DOHH2 (cell line): ENCODE results near the gene ESCO1.

ENCODE experiments used
- H3F3A ChIP-seq: fragments of 200-600 bp; sonication (generic), shearing (Covaris generic); 2 replicates; pipeline ENCODE4 v1.6.0; 2016; ENCODE audit warnings: antibody characterized with exemption, mild to moderate bottlenecking; ENCODE audit not compliant: control insufficient read depth, insufficient read depth
- H3K27ac ChIP-seq: fragments of 200-600 bp; sonication (generic); 2 replicates; pipeline ENCODE4 v1.5.1; 2014; ENCODE audit warnings: low read depth, mild to moderate bottlenecking, low read length, moderate library complexity
- H3K27me3 ChIP-seq: fragments of 200-600 bp; sonication (generic); 2 replicates; pipeline ENCODE4 v1.6.1; 2014; ENCODE audit warnings: mild to moderate bottlenecking, low read length, mixed read lengths; ENCODE audit not compliant: control insufficient read depth
- H3K36me3 ChIP-seq: fragments of 200-600 bp; sonication (generic); 2 replicates; pipeline ENCODE4 v1.6.1; 2014; ENCODE audit warnings: mild to moderate bottlenecking, low read length, moderate library complexity, mixed read lengths; ENCODE audit not compliant: control insufficient read depth
- H3K4me1 ChIP-seq: fragments of 200-600 bp; sonication (generic); 2 replicates; pipeline ENCODE4 v1.6.1; 2014; ENCODE audit warnings: mild to moderate bottlenecking, low read length, mixed read lengths; ENCODE audit not compliant: control insufficient read depth
- H3K4me2 ChIP-seq: fragments of 200-600 bp; sonication (generic); 2 replicates; pipeline ENCODE4 v1.6.0; 2014; ENCODE audit warnings: mild to moderate bottlenecking, low read length, moderate library complexity
- H3K4me3 ChIP-seq: fragments of 200-600 bp; sonication (generic); 2 replicates; pipeline ENCODE4 v1.5.1; 2014; ENCODE audit warnings: mild to moderate bottlenecking, low read length, mixed read lengths
- H3K79me2 ChIP-seq: fragments of 200-600 bp; sonication (generic); 2 replicates; pipeline ENCODE4 v1.6.1; 2014; ENCODE audit warnings: mild to moderate bottlenecking, low read length, mixed read lengths; ENCODE audit not compliant: control insufficient read depth
- H3K9me2 ChIP-seq: fragments of 200-600 bp; sonication (generic); replicated peaks from 2 replicates; pipeline ENCODE4 v1.6.1; 2014; ENCODE audit warnings: mild to moderate bottlenecking, low read length, mixed read lengths; ENCODE audit not compliant: control insufficient read depth
- H3K9me3 ChIP-seq: fragments of 200-600 bp; sonication (generic); 2 replicates; pipeline ENCODE4 v1.6.1; 2014; ENCODE audit warnings: antibody characterized with exemption, low read length, mixed read lengths; ENCODE audit not compliant: control insufficient read depth, insufficient read depth
- H4K20me1 ChIP-seq: fragments of 200-600 bp; sonication (generic); 2 replicates; pipeline ENCODE4 v1.6.0; 2014; ENCODE audit warnings: low read depth, mild to moderate bottlenecking, antibody characterized with exemption, low read length, moderate library complexity; ENCODE audit not compliant: control insufficient read depth, insufficient read depth
- CTCF ChIP-seq: fragments of 200-600 bp; sonication (generic); IDR thresholded peaks from one replicate; pipeline ENCODE4 v1.5.1; 2014; ENCODE audit warnings: antibody characterized with exemption, mild to moderate bottlenecking, low read depth, low read length; ENCODE audit not compliant: poor library complexity, severe bottlenecking
- EZH2phosphoT487 ChIP-seq: fragments of 200-600 bp; sonication (generic); IDR thresholded peaks from 2 replicates; pipeline ENCODE4 v1.6.1; 2017; ENCODE audit warnings: borderline replicate concordance, mild to moderate bottlenecking, antibody characterized with exemption, low read length, moderate library complexity, mixed read lengths

The ESCO1 gene

DNA sequence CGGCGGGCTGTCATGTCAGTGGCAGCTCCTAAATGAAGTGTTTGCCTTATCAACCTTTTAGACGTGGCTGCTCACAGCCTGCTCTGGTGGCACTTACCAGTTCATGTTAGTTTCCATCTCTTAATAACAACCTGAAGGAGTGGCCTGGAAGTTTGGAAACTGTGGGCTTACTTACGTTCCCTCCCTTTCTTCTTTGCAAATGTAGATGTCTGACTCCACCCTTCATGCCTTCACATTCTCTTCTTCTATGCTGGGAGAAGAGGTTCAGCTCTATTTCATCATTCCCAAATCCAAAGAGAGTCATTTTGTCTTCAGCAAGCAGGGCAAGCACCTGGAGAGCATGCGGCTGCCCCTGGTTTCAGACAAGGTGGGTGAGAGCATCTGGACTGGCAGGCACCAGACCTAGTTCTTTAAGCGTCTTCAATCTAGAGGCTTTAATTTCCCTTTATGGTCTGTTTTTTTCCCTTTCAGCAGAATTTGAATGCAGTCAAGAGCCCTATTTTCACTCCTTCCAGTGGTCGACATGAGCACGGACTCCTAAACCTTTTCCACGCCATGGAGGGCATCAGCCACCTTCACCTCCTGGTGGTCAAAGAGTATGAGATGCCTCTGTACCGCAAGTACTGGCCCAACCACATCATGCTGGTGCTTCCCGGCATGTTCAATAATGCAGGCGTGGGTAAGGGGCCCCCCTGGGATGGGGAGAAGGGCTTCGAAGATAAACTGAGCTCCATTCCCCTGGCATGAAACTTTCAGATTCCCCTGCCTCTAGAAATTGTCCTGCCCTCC lies 92.4 kb downstream of the ESCO1 start:
- H3K4me2 ChIP-seq, result no peak overlapping the region
- H3K79me2 ChIP-seq, result no peaks in the 10 kb centered on the region
- no peak overlapping the region for H3K4me3 ChIP-seq
- H3K9me3 ChIP-seq, result no peaks in the 10 kb centered on the region
- no peak overlapping the region for H3K27ac ChIP-seq
- no peak for TF ChIP-seq EZH2phosphoT487
- TF ChIP-seq CTCF, result no peak
- no peaks in the 10 kb centered on the region for H3K9me2 ChIP-seq
- no peaks in the 10 kb centered on the region for H3K36me3 ChIP-seq
- no peaks in the 10 kb centered on the region for H3K4me1 ChIP-seq
- no peaks in the 10 kb centered on the region for H3K27me3 ChIP-seq
- no peaks in the 10 kb centered on the region for H4K20me1 ChIP-seq
- H3F3A ChIP-seq, result no peaks in the 10 kb centered on the region

DNA sequence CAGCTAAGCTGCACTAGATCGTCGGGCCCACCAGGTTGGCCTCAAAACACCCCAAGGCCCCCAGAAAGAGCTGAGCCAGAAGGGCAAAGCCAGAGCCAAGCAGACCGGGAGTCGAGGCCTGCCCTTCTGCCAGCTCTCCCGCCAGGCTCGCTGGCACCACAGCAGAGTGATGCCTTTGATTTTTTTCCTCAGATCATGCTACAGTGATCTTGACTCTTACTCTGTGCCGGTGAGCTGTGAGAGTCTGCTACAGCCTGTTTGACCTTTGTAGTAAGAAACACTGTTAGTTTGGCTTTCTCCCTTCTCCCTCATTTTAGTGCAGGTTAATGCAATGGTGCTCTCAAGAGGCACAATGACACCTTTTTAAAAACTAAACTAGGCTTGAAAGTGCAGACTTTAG lies 97.8 kb downstream of the ESCO1 start:
- no peaks in the 10 kb centered on the region for H3F3A ChIP-seq
- no peaks in the 10 kb centered on the region for H3K9me3 ChIP-seq
- no peaks in the 10 kb centered on the region for H3K27me3 ChIP-seq
- no peak overlapping the region for H3K4me3 ChIP-seq
- H3K27ac ChIP-seq, result no peak overlapping the region
- no peaks in the 10 kb centered on the region for H3K9me2 ChIP-seq
- H3K79me2 ChIP-seq, result no peaks in the 10 kb centered on the region
- TF ChIP-seq CTCF, result no peak
- no peak for TF ChIP-seq EZH2phosphoT487
- H3K36me3 ChIP-seq, result no peaks in the 10 kb centered on the region
- H3K4me1 ChIP-seq, result no peaks in the 10 kb centered on the region
- no peaks in the 10 kb centered on the region for H4K20me1 ChIP-seq
- H3K4me2 ChIP-seq, result no peak overlapping the region

DNA sequence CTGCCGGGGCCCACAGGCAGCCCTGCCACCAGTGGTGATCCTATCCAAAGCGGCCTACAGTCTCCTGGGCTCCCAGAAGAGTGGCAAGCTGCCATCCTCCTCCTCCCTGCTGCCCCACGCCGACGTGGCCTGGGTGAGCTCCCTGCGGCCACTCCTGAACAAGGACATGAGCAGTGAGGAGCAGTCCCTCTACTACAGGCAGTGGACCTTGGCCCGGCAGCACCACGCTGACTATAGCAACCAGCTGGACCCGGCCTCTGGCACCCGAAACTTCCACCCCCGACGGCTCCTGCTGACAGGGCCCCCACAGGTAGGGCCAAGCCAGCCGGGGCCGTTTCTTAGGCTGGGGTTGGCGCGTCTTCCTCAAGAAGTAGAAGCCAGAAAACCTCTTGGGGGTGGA lies 100.5 kb downstream of the ESCO1 start:
- TF ChIP-seq EZH2phosphoT487, result no peak
- no peaks in the 10 kb centered on the region for H3F3A ChIP-seq
- no peak overlapping the region for H3K27ac ChIP-seq
- no peak overlapping the region for H3K4me2 ChIP-seq
- H4K20me1 ChIP-seq, result no peaks in the 10 kb centered on the region
- no peaks in the 10 kb centered on the region for H3K79me2 ChIP-seq
- no peaks in the 10 kb centered on the region for H3K9me2 ChIP-seq
- no peaks in the 10 kb centered on the region for H3K9me3 ChIP-seq
- H3K36me3 ChIP-seq, result no peaks in the 10 kb centered on the region
- no peaks in the 10 kb centered on the region for H3K4me1 ChIP-seq
- H3K4me3 ChIP-seq, result no peak overlapping the region
- H3K27me3 ChIP-seq, result no peaks in the 10 kb centered on the region

DNA sequence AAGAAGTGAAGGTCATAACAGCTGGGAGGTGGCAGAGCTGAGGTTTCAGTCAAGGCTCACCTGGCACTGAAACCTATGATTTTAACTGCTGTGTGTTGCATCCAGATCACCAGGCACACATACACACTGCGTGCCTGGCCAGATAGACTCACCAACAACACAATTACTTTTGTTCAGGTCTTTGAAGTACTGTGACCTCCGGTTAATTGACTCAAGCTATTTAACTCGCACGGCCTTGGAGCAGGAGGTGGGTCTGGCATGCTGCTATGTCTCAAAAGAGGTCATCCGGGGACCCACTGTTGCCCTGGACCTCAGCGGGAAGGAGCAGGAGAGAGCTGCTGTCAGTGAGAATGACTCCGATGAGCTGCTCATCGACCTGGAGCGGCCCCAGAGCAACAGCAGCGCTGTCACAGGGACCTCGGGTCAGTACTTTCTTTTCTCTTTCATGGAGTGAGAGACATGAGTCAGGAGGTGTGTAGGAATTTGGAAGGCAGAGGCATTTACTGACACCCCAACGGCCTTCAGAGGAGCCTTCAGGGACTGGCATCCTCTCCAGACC lies 104.1 kb downstream of the ESCO1 start:
- no peaks in the 10 kb centered on the region for H3K9me3 ChIP-seq

More for the DNA sequence above, 104.1 kb downstream of the ESCO1 start:
- H3K4me1 ChIP-seq, result peaks cover under 1% of the 10 kb centered on the region
- H3K4me2 ChIP-seq, result no peak overlapping the region
- H3K27ac ChIP-seq, result no peak overlapping the region
- no peaks in the 10 kb centered on the region for H3K36me3 ChIP-seq
- H3F3A ChIP-seq, result no peaks in the 10 kb centered on the region
- H3K79me2 ChIP-seq, result no peaks in the 10 kb centered on the region
- no peaks in the 10 kb centered on the region for H4K20me1 ChIP-seq
- H3K27me3 ChIP-seq, result no peaks in the 10 kb centered on the region
- no peaks in the 10 kb centered on the region for H3K9me2 ChIP-seq
- no peak for TF ChIP-seq EZH2phosphoT487
- TF ChIP-seq CTCF, result no peak
- no peak overlapping the region for H3K4me3 ChIP-seq
